Ishikawa (cell line): Measurements from ENCODE around the gene RBM38.

ENCODE experiments used
- EGR1 ChIP-seq: IDR thresholded peaks from 2 replicates; pipeline ENCODE4 v1.6.1; 2012
- EP300 ChIP-seq: IDR thresholded peaks from 2 replicates; pipeline ENCODE4 v1.6.1; 2012; ENCODE audit warnings: borderline replicate concordance

DNA sequence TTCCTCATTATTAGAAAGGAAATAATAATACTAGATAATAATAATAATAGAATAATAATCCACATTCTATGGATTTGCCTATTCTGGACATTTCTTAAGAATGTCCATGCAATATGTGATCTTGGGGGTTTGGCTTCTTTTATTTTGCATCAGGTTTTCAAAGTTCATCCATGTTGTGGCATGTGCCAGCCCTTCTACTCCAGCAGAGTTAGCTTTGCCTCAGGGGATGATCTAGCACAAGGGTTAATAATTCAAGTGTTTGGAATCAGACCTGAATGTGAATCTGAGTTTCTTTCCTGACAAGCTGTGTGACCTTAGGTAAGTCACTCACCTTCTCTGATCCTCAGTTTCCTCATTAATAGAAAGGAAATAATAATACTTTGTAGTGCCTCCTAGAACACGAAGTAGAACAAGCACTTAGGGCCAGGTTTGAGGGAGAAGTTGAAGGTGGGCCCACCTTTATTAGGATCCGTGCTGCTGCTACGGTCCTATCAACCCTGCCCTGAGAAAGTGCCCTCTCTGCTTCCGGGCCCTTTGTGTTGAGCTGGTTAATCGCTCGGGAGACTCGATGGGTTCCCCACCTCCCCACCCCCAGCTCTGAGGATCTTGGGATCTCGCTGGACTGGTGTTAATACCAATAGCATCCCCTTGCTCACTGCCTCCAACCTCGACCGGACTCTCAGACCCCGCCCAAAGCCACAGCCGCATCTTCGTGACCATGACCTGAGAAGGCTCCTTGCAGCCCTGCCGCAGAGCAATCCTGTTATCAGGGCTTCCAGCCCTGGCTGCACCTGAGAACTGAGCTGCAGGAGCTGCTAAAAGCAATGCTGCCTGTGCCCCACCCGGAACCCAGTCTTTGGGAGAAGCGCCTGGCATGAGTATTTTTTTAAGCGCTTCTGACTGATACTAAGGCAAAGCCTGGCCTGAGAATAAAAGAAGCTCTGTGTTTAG lies 26.9 kb downstream of the RBM38 start:
- no peak for TF ChIP-seq EGR1
- no peak for TF ChIP-seq EP300
